WI38 (cell line): ENCODE results near the gene RFK.

Experiments
- H3K4me3 ChIP-seq: 2 replicates; pipeline ENCODE4 v1.5.1; 2011; ENCODE audit warnings: low read depth, mild to moderate bottlenecking, control low read depth, low read length
- TF ChIP-seq, protein P1 (sequence below): IDR thresholded peaks from 2 replicates; pipeline ENCODE4 v1.5.1; 2012; ENCODE audit warnings: low read depth, mild to moderate bottlenecking, control low read depth, low read length

Gene RFK

DNA sequence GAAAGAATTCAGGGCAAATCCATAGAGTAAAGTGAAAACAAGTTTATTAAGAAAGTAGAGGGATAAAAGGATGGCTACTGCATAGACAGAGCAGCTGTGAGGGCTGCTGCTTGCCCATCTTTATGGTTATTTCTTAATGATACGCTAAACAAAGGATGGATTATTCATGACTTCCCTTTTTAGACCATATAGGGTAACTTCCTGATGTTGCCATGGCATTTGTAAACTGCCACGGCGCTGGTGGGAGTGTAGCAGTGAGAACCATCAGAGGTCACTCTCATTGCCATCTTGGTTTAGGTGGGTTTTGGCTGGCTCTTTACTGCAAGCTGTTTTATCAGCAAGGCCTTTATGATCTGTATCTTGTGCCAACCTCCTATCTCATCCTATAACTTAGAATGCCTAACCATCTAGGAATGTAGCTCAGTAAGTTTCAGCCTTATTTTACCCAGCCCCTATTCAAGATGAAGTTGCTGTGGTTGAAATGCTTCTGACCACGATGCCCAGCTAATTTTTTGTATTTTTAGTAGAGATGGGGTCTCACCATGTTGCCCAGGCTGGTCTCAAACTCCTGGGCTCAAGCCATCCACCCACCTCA is 42.1 kb downstream of the RFK start:
- no peak overlapping the region for H3K4me3 ChIP-seq
- TF ChIP-seq, protein P1, sequence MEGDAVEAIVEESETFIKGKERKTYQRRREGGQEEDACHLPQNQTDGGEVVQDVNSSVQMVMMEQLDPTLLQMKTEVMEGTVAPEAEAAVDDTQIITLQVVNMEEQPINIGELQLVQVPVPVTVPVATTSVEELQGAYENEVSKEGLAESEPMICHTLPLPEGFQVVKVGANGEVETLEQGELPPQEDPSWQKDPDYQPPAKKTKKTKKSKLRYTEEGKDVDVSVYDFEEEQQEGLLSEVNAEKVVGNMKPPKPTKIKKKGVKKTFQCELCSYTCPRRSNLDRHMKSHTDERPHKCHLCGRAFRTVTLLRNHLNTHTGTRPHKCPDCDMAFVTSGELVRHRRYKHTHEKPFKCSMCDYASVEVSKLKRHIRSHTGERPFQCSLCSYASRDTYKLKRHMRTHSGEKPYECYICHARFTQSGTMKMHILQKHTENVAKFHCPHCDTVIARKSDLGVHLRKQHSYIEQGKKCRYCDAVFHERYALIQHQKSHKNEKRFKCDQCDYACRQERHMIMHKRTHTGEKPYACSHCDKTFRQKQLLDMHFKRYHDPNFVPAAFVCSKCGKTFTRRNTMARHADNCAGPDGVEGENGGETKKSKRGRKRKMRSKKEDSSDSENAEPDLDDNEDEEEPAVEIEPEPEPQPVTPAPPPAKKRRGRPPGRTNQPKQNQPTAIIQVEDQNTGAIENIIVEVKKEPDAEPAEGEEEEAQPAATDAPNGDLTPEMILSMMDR = no peak

DNA sequence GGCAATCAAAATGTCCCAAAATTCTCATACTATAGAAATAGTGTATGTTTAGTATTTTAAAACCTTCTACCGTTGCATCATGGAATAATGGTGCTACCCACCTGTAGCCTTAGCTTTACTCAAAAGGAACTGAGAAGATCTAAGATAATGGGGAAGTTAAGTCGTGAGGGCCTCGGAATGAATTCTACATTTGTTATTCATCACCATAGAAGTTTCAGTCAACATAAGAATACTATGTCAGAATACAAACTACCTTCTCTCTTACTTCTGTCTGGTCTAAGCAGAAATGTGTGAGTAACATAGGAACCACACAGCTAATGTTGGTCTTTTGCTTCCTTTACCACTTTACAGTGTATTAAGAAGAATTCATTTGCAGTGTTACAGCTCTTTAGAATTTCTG is 43.2 kb downstream of the RFK start:
- TF ChIP-seq, protein P1 = no peak
- no peak overlapping the region for H3K4me3 ChIP-seq

DNA sequence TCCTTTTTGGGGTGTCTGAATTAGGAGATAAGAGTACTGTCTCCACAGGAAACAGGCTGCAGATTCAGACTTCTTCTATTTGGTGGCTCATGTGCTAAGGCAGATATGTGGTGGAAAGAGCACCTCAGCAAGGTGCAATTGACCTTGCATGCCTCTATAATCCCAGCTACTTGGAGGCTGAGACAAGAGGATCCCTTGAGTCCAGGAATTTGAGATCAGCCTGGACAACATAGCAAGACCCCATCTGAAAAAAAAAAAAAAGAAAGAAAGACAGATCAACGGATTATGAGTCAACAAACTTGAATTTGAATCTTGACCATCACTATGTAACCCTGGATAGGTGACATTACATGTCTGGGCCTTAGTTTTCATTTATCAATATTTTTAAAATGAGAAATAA is 44.4 kb downstream of the RFK start:
- H3K4me3 ChIP-seq = no peak overlapping the region
- TF ChIP-seq, protein P1 = no peak

DNA sequence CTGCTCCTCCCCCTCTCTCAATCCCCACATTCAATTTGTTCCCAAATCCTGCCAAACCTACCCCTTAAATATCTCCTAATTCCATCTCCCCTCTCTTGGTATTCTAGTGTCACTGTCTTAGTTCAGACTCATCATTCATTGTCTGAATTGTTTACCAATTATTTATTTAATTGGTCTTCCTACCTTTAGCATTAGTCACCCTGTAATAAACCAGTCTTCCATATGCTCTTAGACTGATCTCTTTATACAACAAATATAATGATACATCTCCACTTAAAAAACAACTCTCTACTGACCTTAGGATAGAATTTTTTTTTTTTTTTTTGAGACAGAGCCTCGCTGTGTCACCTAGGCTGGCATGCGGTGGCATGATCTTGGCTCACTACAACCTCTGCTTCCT is 51.4 kb downstream of the RFK start:
- TF ChIP-seq, protein P1 = no peak
- no peak overlapping the region for H3K4me3 ChIP-seq

DNA sequence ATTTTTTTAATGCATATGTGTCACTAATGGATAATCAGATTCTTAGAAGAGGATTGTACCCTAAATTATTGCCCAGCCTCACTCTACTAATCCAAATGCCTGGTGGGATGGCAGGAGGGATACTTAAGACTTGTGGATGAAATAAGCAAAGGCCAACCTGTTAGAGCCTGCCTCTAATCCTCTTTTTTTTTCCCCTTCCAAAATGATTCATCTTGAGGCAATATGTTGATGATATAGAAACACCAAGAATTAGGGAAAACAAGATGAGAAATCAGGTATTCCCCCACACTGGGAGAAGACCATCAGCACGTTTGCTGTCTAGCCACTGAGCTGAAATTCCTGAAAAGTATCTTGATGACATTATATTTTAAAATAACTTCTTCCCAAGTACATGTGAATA is 52.0 kb downstream of the RFK start:
- H3K4me3 ChIP-seq = no peak overlapping the region
- TF ChIP-seq, protein P1 = no peak

DNA sequence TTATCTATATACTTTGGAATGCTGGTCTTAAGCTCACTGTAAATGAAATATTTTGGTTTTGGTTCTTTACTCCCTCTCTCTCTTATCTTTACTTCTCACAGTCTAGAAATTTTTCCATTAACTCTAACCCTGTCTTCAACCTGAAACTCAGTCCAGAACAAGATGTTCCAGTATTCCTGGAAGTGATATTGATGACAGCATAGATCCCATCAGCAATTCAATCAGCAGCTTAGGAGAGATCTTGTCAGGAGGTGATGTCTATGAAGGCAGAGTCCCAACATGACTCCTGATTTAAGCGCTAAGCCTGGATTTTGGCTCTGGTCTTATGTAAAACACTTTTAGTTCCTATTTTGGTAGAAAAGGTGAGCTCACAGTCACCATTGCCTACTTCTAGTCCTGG is 52.6 kb downstream of the RFK start:
- TF ChIP-seq, protein P1 = no peak
- no peak overlapping the region for H3K4me3 ChIP-seq

DNA sequence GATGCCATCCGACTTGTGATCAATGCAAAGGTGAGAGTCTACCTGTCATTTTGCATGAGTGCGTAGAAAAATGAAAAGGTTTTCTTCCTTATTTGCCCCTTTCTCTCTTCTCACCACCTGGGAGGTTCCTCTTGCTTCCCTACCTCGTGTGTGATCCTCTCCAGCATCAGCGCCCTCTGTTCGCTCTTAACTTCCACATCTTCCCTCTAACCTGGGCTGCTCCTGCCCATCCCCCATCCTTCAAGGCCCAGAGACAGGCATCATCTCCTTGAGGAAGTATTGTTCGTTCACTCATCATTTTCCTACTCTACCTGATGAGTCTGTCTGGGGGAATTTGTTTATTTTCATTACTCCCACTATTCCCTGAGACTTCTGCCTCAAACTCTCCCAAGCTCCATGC is 55.8 kb downstream of the RFK start:
- no peak overlapping the region for H3K4me3 ChIP-seq
- TF ChIP-seq, protein P1 = no peak
